Sigmoid colon (tissue), 7 donors: Measurements from ENCODE around the gene OR2T8. TPM values are rescaled to one million over a fixed set of nuclear protein-coding genes. Genes with fewer than 3 reads are reported as not detected.

Experiments
- DNase-seq: peaks from one replicate; pipeline ENCODE4 v3.0.0-alpha.2; 2019
- H3K27ac ChIP-seq, 4 donors: fragments of 200-600 bp; sonication (generic); one replicate each; pipeline ENCODE4 v1.5.1; 2016 to 2019; ENCODE audit warnings: mild to moderate bottlenecking in 1 of 4
- H3K27me3 ChIP-seq, 3 donors: fragments of 200-600 bp; sonication (generic); one replicate each; pipeline ENCODE4 v1.5.1; 2019; ENCODE audit warnings: mild to moderate bottlenecking in 1 of 3
- H3K36me3 ChIP-seq, 4 donors: fragments of 200-600 bp; sonication (generic); one replicate each; pipeline ENCODE4 v1.5.1; 2016 to 2019
- H3K4me1 ChIP-seq, 4 donors: fragments of 200-600 bp; sonication (generic); one replicate each; pipeline ENCODE4 v1.5.1; 2017 to 2019
- H3K4me3 ChIP-seq, 4 donors: fragments of 200-600 bp; sonication (generic); one replicate each; pipeline ENCODE4 v1.5.1; 2017 to 2019; ENCODE audit warnings: mild to moderate bottlenecking in 2 of 4, moderate library complexity in 1 of 4
- H3K9me3 ChIP-seq, 4 donors: fragments of 200-600 bp in 3 of 4; sonication (generic) in 3 of 4; one replicate each; pipeline versions ENCODE4 v1.5.1 to v1.6.1; 2013 to 2019
- CTCF ChIP-seq, 4 experiments: fragments of 450-650 bp in 3 of 4; fragments of 200-600 bp in 1 of 4; IDR thresholded peaks; one replicate each; pipeline ENCODE4 v1.5.1; 2016 to 2019; ENCODE audit warnings: antibody characterized with exemption in 4 of 4, mild to moderate bottlenecking in 3 of 4, moderate library complexity in 2 of 4
- EP300 ChIP-seq, 4 donors: sonication (generic); formaldehyde crosslinking; IDR thresholded peaks; one replicate each; pipeline ENCODE4 v1.6.1; 2017; ENCODE audit warnings: antibody characterized with exemption in 4 of 4
- POLR2A ChIP-seq, 2 donors: fragments of 450-650 bp; IDR thresholded peaks; one replicate each; pipeline ENCODE4 v1.6.1; 2016; ENCODE audit warnings: antibody characterized with exemption in 2 of 2, mild to moderate bottlenecking in 2 of 2, moderate library complexity in 2 of 2
- POLR2AphosphoS5 ChIP-seq, 4 donors: sonication (generic); formaldehyde crosslinking; IDR thresholded peaks; one replicate each; pipeline ENCODE4 v1.6.1; 2017; ENCODE audit warnings: antibody characterized with exemption in 4 of 4
- WGBS, 2 donors: extraction: QIAGEN DNeasy Blood & Tissue Kit; methylation state at CpG; one replicate each; pipeline ENCODE4 v1.1.7; 2013; 5-methylcytosine and 5-hydroxymethylcytosine counted together
- intact Hi-C: fragments of 100-400 bp; cut with DNase I; formaldehyde crosslinking; loops from one replicate; pipeline ENCODE4 v1.15.1; 2023
- polyA plus RNA-seq, 3 donors: library from polyadenylated mRNA; stranded (reverse); fragments of 200-250 nt; gene quantifications; one replicate each; pipeline ENCODE4 v1.2.3, GENCODE V29; 2013
- total RNA-seq, 4 donors: library from RNA; depleted of rRNA; stranded (reverse); fragments of >200 nt; gene quantifications; one replicate each; pipeline ENCODE4 v1.1.0, GENCODE V29; 2016
- donor health status: healthy with polysubstance abuse.
- donor health status: Bipolar disorder and iron deficiency.
- donor health status: healthy.

The OR2T8 gene
- total and polyA plus RNA-seq, 7 donors = not detected

- TF ChIP-seq POLR2AphosphoS5 (IDR thresholded peaks at IDR 0.05) (no peak), POLR2A (IDR thresholded peaks at IDR 0.05) (no peak), CTCF (IDR thresholded peaks at IDR 0.05) (no peak), EP300 (IDR thresholded peaks at IDR 0.05) (no peak)
- intact Hi-C loops = no loop called here
- no peak overlapping the region for H3K4me3 ChIP-seq
- H3K27me3 ChIP-seq = peaks cover 0 to 7% (median 0%) of the 10 kb centered on the region in 3 donors
- no peaks in the 10 kb centered on the region for H3K36me3 ChIP-seq
- DNase-seq = no peak
- no peaks in the 10 kb centered on the region for H3K9me3 ChIP-seq
- no peak overlapping the region for H3K27ac ChIP-seq
- 81 to 89% methylated on average over 6 of the region's 6 CpGs for WGBS, 2 donors
- H3K4me1 ChIP-seq = no peaks in the 10 kb centered on the region
Measured at GRCh38 chr1:247942624-247943023, 22.6 kb downstream of the OR2T8 start.

GRCh38 chr1:247948558-247948957 is 28.5 kb downstream of the OR2T8 start, which contains the start of gene OR2L8:
Gene OR2L8, plus strand, starts transcription at chr1:247948858. Its CDS starts 0 bp downstream, at chr1:247948858.
- Histone ChIP-seq H3K27me3 (no peaks in the 10 kb centered on the region), H3K4me3 (no peak within 1 kb of the TSS), H3K36me3 (no peaks in the 10 kb centered on the region), H3K27ac (no peak within 1 kb of the TSS), H3K4me1 (no peaks in the 10 kb centered on the region), H3K9me3 (no peaks in the 10 kb centered on the region)
- 92% methylated on average over 3 of the region's 3 CpGs for WGBS, 2 donors
- TF ChIP-seq POLR2A (IDR thresholded peaks at IDR 0.05) (no peak), POLR2AphosphoS5 (IDR thresholded peaks at IDR 0.05) (no peak), EP300 (IDR thresholded peaks at IDR 0.05) (no peak), CTCF (IDR thresholded peaks at IDR 0.05) (no peak)
- intact Hi-C loops = no loop called here
- no peak for DNase-seq

GRCh38 chr1:247953408-247953807 is 33.4 kb downstream of the OR2T8 start:
- H3K4me3 ChIP-seq = no peak overlapping the region
- H3K36me3 ChIP-seq = no peaks in the 10 kb centered on the region
- intact Hi-C loops = no loop called here
- H3K27me3 ChIP-seq = no peaks in the 10 kb centered on the region
- WGBS, 2 donors = 91 to 96% methylated on average over 1 of the region's 1 CpG
- TF ChIP-seq POLR2AphosphoS5 (IDR thresholded peaks at IDR 0.05) (no peak), EP300 (IDR thresholded peaks at IDR 0.05) (no peak), POLR2A (IDR thresholded peaks at IDR 0.05) (no peak), CTCF (IDR thresholded peaks at IDR 0.05) (no peak)
- no peak overlapping the region for H3K27ac ChIP-seq
- DNase-seq = no peak
- H3K4me1 ChIP-seq = no peaks in the 10 kb centered on the region
- H3K9me3 ChIP-seq = no peaks in the 10 kb centered on the region

- no peak for DNase-seq
- Histone ChIP-seq H3K9me3 (no peaks in the 10 kb centered on the region), H3K4me1 (no peaks in the 10 kb centered on the region), H3K4me3 (no peak overlapping the region), H3K27me3 (no peaks in the 10 kb centered on the region), H3K36me3 (no peaks in the 10 kb centered on the region), H3K27ac (no peak overlapping the region)
- no peak for TF ChIP-seq POLR2A (IDR thresholded peaks at IDR 0.05)
- TF ChIP-seq CTCF (IDR thresholded peaks at IDR 0.05) = no peak
- TF ChIP-seq EP300 (IDR thresholded peaks at IDR 0.05) = no peak
- no peak for TF ChIP-seq POLR2AphosphoS5 (IDR thresholded peaks at IDR 0.05)
- WGBS, 2 donors = 15 to 47% methylated on average over 3 of the region's 3 CpGs
- intact Hi-C loops = no loop called here
Measured at GRCh38 chr1:247961791-247962190, 41.7 kb downstream of the OR2T8 start.

- H3K36me3 ChIP-seq = no peaks in the 10 kb centered on the region
- no peaks in the 10 kb centered on the region for H3K4me1 ChIP-seq
- H3K9me3 ChIP-seq = no peaks in the 10 kb centered on the region
- H3K4me3 ChIP-seq = no peak overlapping the region
- 65 to 75% methylated on average over 4 of the region's 4 CpGs for WGBS, 2 donors
- H3K27ac ChIP-seq = no peak overlapping the region
- DNase-seq = peak; percentile 59
- H3K27me3 ChIP-seq = no peaks in the 10 kb centered on the region
- intact Hi-C loops = no loop called here
- TF ChIP-seq EP300 (IDR thresholded peaks at IDR 0.05) = no peak
- no peak for TF ChIP-seq POLR2A (IDR thresholded peaks at IDR 0.05)
- no peak for TF ChIP-seq CTCF (IDR thresholded peaks at IDR 0.05)
- TF ChIP-seq POLR2AphosphoS5 (IDR thresholded peaks at IDR 0.05) = no peak
Measured at GRCh38 chr1:247962911-247963588, 43.0 kb downstream of the OR2T8 start.
